GM19193 (cell line): Measurements from ENCODE around the gene TRPM6.

Experiments
- POLR2A ChIP-seq: IDR thresholded peaks from 4 replicates; pipeline ENCODE4 v1.6.1; 2011; ENCODE audit not compliant: insufficient read depth, insufficient read length; ENCODE audit errors: extremely low read depth

The TRPM6 gene

GRCh38 chr9:74755355-74755754 lies 132.4 kb downstream of the TRPM6 start:
- no peak for TF ChIP-seq POLR2A

DNA sequence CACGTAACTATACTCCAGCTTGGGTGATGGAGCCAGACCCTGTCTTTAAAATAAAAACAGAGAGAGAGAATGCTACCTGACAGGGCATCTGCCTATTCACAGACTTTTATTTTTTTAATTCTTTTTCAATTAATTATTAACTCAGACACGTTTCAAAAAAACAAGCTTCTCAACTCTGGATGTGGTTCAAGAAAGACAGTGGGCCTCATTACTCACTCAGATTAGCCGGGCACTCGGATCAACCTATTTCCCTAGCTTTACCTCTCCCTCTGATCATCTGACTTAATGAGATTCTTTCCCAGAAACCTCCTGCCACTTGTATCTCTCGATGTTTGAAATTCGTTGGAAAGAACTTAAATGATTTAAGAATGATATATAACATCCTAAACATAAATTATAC lies 134.1 kb downstream of the TRPM6 start:
- no peak for TF ChIP-seq POLR2A

GRCh38 chr9:74748966-74749365 lies 138.8 kb downstream of the TRPM6 start:
- TF ChIP-seq POLR2A, result no peak

DNA sequence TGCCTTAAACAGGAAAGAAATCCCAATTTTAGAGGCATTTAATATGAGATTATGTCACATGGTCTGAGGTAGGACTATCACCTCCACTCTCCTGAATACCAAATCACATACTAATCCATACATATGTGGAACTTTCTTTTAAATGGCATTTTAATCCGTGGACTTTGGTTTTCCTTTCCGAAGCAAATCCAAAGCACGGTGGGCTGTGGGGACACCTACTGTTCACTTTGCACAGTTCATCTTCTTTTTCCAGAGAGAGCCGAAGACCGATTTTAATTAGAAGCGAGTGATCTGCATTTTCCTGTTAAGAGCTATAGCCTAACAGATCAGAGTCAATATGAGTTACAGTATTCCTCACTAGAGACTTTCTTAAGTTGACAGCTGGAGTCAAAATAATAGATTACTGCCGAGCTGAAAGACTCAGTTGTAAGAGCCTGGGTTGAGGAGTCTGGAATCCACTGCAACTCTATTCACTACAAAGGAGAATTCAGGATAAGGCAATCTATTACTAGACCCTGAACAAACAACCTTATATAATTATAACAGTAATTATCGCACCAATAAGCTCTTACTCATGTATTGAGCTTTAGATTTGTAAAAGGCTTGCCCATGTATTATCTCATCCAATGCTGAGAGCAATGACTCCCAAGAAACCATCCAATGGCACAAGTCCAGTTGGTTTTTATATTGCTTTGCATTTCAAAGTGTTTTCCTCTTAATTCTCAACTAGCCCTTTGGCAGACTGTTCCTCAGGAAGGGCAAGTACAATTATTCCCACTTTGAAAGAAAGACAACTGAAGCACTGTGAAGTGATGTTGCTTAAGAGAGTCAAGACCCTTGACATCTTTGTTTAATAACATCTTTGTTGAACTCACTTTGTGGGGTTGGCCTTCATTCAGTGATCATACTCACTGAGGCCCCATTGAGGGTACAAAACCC lies 144.7 kb downstream of the TRPM6 start:
- no peak for TF ChIP-seq POLR2A

GRCh38 chr9:74742191-74742790 lies 145.4 kb downstream of the TRPM6 start:
- no peak for TF ChIP-seq POLR2A

DNA sequence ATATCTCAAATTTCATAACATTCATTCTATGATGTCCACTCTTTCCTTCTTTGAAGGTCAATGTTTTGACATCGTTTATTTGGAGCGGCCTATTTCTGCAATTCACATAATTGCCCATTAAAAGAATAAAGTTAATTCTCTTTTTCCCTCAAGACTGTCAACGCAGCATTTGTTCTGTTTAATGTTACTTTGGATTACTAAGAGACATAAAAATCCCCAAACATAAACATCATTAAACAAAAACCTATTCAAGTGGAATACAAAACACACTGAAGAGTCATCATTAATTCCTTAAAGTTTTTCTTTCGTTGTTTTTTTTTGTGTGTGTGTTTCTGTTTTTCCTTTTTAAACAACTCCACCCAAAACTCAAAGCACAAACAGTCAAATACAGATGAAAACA lies 151.1 kb downstream of the TRPM6 start:
- TF ChIP-seq POLR2A, result no peak

DNA sequence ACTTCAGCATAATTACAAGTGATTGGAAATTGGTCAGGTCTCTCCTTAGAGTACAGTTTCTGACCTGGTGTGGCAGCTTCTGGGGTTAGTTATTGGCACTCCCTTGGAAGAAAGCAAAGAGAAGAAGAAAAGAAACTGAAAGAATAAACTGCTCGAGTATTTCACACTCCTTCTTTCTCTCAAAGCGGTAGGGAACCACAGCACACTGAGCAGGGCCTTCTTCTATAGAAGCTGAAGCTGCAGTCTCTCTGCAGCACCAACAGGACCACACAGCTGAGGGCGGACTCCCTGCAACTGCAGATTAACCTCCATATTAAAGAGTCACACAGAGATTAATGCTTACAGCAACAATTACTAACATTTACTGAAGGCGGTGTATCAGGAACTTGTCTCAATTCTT lies 152.0 kb downstream of the TRPM6 start:
- TF ChIP-seq POLR2A, result no peak

- no peak for TF ChIP-seq POLR2A
These were observed 158.5 kb downstream of the TRPM6 start for GRCh38 chr9:74729136-74729695.

DNA sequence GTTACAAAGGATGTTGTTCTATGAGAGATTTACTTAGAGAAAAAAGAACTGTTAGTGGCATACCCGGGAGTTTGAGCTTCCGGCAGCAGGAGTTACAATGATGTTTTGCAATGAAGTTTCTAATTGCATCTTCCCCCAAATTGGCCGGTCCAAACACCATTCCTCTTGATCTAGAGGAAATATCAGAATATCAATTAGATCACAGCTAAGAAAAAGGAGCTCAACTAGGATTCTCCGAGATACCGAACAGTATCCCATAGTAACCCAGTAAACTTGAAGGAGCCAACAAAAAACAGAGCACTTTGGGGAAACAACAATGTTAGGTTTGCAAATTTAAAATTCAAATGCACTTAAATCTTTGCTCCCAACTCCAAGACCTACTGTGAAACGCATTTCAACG lies 159.5 kb downstream of the TRPM6 start:
- TF ChIP-seq POLR2A, result no peak

GRCh38 chr9:74726581-74726980 lies 161.1 kb downstream of the TRPM6 start:
- TF ChIP-seq POLR2A, result no peak

GRCh38 chr9:74724317-74724716 lies 163.4 kb downstream of the TRPM6 start:
- no peak for TF ChIP-seq POLR2A

DNA sequence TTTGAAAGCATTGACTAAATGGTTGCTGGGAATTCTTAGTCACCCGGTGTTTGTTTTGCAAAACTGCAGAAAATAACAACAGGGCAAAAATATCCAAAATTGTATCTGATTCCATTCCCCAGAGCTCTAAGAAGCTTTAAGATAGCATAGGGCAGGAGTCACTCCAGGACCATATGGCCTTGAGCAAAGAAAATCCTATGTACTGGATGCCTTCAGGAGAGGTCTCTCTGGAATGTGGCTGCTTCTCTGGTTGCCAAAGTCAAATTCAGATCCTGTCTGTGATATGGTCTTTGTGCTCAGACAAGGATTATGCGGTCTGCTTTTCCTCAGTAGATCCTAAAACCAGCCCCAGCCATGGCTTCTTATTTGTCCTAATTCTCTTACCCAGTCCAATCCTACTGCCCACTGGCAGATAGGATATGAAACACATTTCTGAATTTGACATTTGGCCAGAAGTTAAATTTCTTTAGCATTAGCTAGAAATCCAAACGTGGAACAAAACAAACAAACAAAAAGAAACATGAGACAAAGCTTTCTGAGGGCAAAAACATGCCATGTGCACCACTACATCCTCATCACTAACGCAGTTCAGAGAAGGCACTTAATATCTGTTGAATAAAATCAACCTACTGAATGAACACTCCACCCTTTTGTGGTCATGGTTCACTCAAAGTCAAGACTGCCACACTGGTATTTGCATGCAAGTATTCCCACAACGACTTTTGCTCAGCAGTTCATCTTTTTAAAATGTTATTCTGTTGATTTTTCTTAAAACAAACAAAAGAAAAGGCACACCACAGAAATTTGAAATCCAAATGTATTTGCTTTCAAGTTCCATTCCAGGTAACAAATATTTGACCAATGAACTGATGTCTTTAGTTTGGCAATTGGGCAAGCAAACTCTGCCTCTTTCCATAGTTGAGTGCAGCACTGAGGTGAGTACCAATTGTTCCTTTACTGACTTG lies 165.7 kb downstream of the TRPM6 start:
- no peak for TF ChIP-seq POLR2A

DNA sequence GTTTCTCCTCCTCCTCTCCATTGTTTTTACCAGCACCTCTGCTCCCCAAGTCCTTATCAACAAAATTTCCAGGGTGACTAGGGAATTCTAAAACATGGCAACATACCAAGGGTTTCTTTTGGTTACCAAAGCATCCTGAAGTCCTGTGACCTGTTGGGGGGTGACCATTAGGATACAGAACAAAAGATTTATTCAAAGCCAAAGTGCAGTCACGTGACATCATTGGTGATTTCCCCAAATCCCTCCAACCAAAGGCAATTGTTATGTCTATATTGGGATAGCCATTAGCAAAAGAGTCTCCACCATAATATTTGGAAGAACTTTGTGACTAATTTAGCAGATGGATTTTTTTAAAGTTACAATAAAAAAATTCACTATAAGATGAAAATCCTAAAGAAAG lies 168.4 kb downstream of the TRPM6 start:
- TF ChIP-seq POLR2A, result no peak

- no peak for TF ChIP-seq POLR2A
These were observed 169.0 kb downstream of the TRPM6 start for GRCh38 chr9:74718709-74719108.

DNA sequence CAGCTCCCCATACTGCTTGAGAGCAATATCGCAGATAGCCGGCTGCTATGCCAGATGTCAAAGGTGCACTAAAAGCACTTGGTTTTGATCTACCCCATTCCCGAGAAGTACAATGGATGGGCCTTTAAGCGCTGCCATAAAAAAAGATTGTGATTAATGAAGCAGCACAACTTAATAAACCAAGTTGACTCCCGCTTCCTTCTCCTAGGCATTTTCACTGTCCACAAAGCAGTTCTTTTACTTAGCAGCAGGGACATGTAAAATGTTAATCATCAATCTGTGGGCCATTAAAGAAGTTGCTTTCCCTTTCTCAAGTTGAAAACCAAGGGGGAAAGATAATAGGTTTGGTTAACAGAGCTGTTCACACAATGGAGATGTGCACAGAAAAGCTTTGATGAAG lies 176.4 kb downstream of the TRPM6 start:
- no peak for TF ChIP-seq POLR2A

- no peak for TF ChIP-seq POLR2A
These were observed 190.2 kb downstream of the TRPM6 start for GRCh38 chr9:74697535-74697934.

- TF ChIP-seq POLR2A, result no peak
These were observed 191.2 kb downstream of the TRPM6 start for GRCh38 chr9:74696520-74696919.
